ENCODE results near the gene NUDT16L1.

NUDT16L1 gene

DNA sequence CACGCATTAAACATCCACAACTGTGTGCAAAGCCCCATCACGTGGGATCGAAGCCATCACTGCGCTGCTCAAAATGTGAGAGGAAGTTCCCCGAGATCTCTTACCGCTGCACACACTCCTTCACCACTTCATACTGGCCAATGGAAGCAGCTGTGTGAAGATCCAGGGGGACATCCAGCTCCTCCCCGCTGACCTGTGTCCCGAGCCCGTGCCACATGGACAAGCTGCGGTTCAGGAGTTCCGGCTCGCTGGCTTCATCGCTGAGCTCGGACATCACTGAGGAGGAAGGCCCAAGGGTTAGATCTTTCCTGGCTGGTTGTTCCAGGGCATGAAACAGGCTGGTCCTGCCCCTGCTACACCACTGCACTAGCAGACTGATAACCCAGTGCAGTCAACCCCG, 36.5 kb downstream of the NUDT16L1 start:
- no peak for TF ChIP-seq GLIS3 (CRISPR knock-in tag; IDR thresholded peaks at IDR 0.05)
- no peak for TF ChIP-seq ZFP3 (CRISPR knock-in tag; IDR thresholded peaks at IDR 0.05)
- TF ChIP-seq, protein P1, sequence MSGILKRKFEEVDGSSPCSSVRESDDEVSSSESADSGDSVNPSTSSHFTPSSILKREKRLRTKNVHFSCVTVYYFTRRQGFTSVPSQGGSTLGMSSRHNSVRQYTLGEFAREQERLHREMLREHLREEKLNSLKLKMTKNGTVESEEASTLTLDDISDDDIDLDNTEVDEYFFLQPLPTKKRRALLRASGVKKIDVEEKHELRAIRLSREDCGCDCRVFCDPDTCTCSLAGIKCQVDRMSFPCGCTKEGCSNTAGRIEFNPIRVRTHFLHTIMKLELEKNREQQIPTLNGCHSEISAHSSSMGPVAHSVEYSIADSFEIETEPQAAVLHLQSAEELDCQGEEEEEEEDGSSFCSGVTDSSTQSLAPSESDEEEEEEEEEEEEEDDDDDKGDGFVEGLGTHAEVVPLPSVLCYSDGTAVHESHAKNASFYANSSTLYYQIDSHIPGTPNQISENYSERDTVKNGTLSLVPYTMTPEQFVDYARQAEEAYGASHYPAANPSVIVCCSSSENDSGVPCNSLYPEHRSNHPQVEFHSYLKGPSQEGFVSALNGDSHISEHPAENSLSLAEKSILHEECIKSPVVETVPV (CRISPR knock-in tag; IDR thresholded peaks at IDR 0.05): no peak
- TF ChIP-seq ZC3H10 (CRISPR knock-in tag; IDR thresholded peaks at IDR 0.05): no peak
- TF ChIP-seq, protein P2, sequence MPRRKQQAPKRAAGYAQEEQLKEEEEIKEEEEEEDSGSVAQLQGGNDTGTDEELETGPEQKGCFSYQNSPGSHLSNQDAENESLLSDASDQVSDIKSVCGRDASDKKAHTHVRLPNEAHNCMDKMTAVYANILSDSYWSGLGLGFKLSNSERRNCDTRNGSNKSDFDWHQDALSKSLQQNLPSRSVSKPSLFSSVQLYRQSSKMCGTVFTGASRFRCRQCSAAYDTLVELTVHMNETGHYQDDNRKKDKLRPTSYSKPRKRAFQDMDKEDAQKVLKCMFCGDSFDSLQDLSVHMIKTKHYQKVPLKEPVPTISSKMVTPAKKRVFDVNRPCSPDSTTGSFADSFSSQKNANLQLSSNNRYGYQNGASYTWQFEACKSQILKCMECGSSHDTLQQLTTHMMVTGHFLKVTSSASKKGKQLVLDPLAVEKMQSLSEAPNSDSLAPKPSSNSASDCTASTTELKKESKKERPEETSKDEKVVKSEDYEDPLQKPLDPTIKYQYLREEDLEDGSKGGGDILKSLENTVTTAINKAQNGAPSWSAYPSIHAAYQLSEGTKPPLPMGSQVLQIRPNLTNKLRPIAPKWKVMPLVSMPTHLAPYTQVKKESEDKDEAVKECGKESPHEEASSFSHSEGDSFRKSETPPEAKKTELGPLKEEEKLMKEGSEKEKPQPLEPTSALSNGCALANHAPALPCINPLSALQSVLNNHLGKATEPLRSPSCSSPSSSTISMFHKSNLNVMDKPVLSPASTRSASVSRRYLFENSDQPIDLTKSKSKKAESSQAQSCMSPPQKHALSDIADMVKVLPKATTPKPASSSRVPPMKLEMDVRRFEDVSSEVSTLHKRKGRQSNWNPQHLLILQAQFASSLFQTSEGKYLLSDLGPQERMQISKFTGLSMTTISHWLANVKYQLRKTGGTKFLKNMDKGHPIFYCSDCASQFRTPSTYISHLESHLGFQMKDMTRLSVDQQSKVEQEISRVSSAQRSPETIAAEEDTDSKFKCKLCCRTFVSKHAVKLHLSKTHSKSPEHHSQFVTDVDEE (CRISPR knock-in tag; IDR thresholded peaks at IDR 0.05): no peak
- TF ChIP-seq, protein P3, sequence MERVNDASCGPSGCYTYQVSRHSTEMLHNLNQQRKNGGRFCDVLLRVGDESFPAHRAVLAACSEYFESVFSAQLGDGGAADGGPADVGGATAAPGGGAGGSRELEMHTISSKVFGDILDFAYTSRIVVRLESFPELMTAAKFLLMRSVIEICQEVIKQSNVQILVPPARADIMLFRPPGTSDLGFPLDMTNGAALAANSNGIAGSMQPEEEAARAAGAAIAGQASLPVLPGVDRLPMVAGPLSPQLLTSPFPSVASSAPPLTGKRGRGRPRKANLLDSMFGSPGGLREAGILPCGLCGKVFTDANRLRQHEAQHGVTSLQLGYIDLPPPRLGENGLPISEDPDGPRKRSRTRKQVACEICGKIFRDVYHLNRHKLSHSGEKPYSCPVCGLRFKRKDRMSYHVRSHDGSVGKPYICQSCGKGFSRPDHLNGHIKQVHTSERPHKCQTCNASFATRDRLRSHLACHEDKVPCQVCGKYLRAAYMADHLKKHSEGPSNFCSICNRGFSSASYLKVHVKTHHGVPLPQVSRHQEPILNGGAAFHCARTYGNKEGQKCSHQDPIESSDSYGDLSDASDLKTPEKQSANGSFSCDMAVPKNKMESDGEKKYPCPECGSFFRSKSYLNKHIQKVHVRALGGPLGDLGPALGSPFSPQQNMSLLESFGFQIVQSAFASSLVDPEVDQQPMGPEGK (CRISPR knock-in tag; IDR thresholded peaks at IDR 0.05; ENCODE audit: borderline replicate concordance): no peak
- no peak for TF ChIP-seq TCF4 (CRISPR knock-in tag; IDR thresholded peaks at IDR 0.05; ENCODE audit: borderline replicate concordance)
- no peak for TF ChIP-seq ZNF8 (CRISPR knock-in tag; IDR thresholded peaks at IDR 0.05)
- no peak for TF ChIP-seq SNAI2 (CRISPR knock-in tag; IDR thresholded peaks at IDR 0.05)
- ATAC-seq: no peak

DNA sequence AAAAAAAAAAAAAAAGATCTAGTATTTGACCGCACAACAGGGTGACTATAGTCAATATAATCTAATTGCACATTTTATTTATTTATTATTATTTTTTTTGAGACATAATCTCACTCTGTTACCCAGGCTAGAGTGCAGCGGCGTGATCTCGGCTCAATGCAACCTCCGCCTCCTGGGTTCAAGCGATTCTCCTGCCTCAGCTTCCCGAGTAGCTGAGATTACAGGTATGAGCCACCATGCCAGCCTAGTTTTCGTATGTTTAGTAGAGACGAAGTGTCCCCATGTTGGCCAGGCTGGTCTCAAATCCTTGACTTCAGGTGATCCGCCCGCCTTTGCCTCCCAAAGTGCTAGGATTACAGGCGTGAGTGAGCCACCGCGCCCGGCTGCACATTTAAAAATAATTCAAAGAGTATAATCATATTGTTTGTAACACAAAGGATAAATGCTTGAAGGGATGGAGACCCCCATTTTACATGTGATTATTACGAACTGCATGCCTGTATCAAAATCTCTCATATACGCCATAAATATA, 39.9 kb downstream of the NUDT16L1 start:
- no peak for ATAC-seq
- TF ChIP-seq, protein P4, sequence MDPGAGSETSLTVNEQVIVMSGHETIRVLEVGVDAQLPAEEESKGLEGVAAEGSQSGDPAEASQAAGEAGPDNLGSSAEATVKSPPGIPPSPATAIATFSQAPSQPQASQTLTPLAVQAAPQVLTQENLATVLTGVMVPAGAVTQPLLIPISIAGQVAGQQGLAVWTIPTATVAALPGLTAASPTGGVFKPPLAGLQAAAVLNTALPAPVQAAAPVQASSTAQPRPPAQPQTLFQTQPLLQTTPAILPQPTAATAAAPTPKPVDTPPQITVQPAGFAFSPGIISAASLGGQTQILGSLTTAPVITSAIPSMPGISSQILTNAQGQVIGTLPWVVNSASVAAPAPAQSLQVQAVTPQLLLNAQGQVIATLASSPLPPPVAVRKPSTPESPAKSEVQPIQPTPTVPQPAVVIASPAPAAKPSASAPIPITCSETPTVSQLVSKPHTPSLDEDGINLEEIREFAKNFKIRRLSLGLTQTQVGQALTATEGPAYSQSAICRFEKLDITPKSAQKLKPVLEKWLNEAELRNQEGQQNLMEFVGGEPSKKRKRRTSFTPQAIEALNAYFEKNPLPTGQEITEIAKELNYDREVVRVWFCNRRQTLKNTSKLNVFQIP (CRISPR knock-in tag; IDR thresholded peaks at IDR 0.05; ENCODE audit: borderline replicate concordance, low read depth): no peak
- TF ChIP-seq TOX (CRISPR knock-in tag; IDR thresholded peaks at IDR 0.05; ENCODE audit: borderline replicate concordance) (no peak), CSDC2 (CRISPR knock-in tag; IDR thresholded peaks at IDR 0.05) (no peak), GLIS3 (CRISPR knock-in tag; IDR thresholded peaks at IDR 0.05) (no peak), ZNF8 (CRISPR knock-in tag; IDR thresholded peaks at IDR 0.05) (no peak), ZC3H10 (CRISPR knock-in tag; IDR thresholded peaks at IDR 0.05) (no peak), ZFP3 (CRISPR knock-in tag; IDR thresholded peaks at IDR 0.05) (no peak), PPARA (CRISPR knock-in tag; IDR thresholded peaks at IDR 0.05; ENCODE audit: borderline replicate concordance) (no peak), ZNF70 (CRISPR knock-in tag; IDR thresholded peaks at IDR 0.05) (no peak), BACH2 (CRISPR knock-in tag; IDR thresholded peaks at IDR 0.05; ENCODE audit: borderline replicate concordance) (no peak), ZFP30 (CRISPR knock-in tag; IDR thresholded peaks at IDR 0.05) (no peak), RARB (CRISPR knock-in tag; IDR thresholded peaks at IDR 0.05) (no peak), SNAI2 (CRISPR knock-in tag; IDR thresholded peaks at IDR 0.05) (no peak), ZNF565 (CRISPR knock-in tag; conservative IDR thresholded peaks at IDR 0.05; ENCODE audit: low read depth) (no peak)
- TF ChIP-seq, protein P5, sequence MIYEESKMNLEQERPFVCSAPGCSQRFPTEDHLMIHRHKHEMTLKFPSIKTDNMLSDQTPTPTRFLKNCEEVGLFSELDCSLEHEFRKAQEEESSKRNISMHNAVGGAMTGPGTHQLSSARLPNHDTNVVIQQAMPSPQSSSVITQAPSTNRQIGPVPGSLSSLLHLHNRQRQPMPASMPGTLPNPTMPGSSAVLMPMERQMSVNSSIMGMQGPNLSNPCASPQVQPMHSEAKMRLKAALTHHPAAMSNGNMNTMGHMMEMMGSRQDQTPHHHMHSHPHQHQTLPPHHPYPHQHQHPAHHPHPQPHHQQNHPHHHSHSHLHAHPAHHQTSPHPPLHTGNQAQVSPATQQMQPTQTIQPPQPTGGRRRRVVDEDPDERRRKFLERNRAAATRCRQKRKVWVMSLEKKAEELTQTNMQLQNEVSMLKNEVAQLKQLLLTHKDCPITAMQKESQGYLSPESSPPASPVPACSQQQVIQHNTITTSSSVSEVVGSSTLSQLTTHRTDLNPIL (CRISPR knock-in tag; IDR thresholded peaks at IDR 0.05; ENCODE audit: low read depth): no peak
- TF ChIP-seq, protein P3 (CRISPR knock-in tag; IDR thresholded peaks at IDR 0.05; ENCODE audit: borderline replicate concordance): no peak
- TF ChIP-seq, protein P1 (CRISPR knock-in tag; IDR thresholded peaks at IDR 0.05): no peak
- TF ChIP-seq, protein P2 (CRISPR knock-in tag; IDR thresholded peaks at IDR 0.05): no peak

Measured in SK-N-SH treated with all-trans-retinoic acid at 6 μM for 48 hours (cell line).